Activated CD8-positive, alpha-beta T cell treated with anti-CD3 and anti-CD28 coated beads for 36 hours (primary cell): ENCODE results near the gene PMF1. TPM values are rescaled to one million over a fixed set of nuclear protein-coding genes. Genes with fewer than 3 reads are reported as not detected.
A peak's percentile ranks its signal among the peaks of the same experiment; 100 is the strongest.

ENCODE experiments used
- ATAC-seq: fragments of 200-7000 bp; cut with Tn5 transposase; one replicate; pipeline ENCODE4 v1.10.0; 2021; ENCODE audit warnings: mild to moderate bottlenecking, moderate library complexity
- CTCF ChIA-PET: fragments of 350-600 bp; sonication (Branson Sonifier 250); formaldehyde crosslinking; loops from one replicate; lab custom pipeline; 2021; ENCODE audit warnings: antibody characterized with exemption; lab: Charles Lee
- POLR2A ChIA-PET: fragments of 350-600 bp; sonication (Branson Sonifier 250); formaldehyde crosslinking; loops from one replicate; lab custom pipeline; 2021; ENCODE audit warnings: antibody characterized with exemption; lab: Charles Lee
- DNase-seq: peaks from one replicate; pipeline ENCODE4 v3.0.0-alpha.2; 2020
- H3K27ac Mint-ChIP-seq: one replicate; pipeline ENCODE4 v1.8.0; 2021; ENCODE audit warnings: mild to moderate bottlenecking, mixed read lengths
- H3K27me3 Mint-ChIP-seq: one replicate; pipeline ENCODE4 v1.8.0; 2021; ENCODE audit warnings: mixed read lengths
- H3K36me3 Mint-ChIP-seq: one replicate; pipeline ENCODE4 v1.8.0; 2021; ENCODE audit warnings: low read depth, mixed read lengths
- H3K4me1 Mint-ChIP-seq: one replicate; pipeline ENCODE4 v1.8.0; 2021; ENCODE audit warnings: low read depth, mixed read lengths
- H3K4me3 Mint-ChIP-seq: one replicate; pipeline ENCODE4 v1.8.0; 2021; ENCODE audit warnings: mild to moderate bottlenecking, moderate library complexity, mixed read lengths
- H3K9me3 Mint-ChIP-seq: one replicate; pipeline ENCODE4 v1.8.0; 2021; ENCODE audit warnings: mixed read lengths
- intact Hi-C: fragments of 100-400 bp; cut with micrococcal nuclease; formaldehyde crosslinking; loops from one replicate; pipeline ENCODE4 v1.10.0; 2022
- total RNA-seq, 2 experiments: library from RNA; stranded (reverse); gene quantifications; one replicate each; pipeline ENCODE4 v1.2.3, GENCODE V29; 2021
- TF ChIP-seq, protein P1 (sequence below): fragments of 200-600 bp; IDR thresholded peaks from one replicate; pipeline ENCODE4 v1.8.0; 2022; ENCODE audit warnings: antibody characterized with exemption, mild to moderate bottlenecking

PMF1 gene
- total RNA-seq, 2 experiments from 2014 or later = 89.4 to 93.7 TPM

DNA sequence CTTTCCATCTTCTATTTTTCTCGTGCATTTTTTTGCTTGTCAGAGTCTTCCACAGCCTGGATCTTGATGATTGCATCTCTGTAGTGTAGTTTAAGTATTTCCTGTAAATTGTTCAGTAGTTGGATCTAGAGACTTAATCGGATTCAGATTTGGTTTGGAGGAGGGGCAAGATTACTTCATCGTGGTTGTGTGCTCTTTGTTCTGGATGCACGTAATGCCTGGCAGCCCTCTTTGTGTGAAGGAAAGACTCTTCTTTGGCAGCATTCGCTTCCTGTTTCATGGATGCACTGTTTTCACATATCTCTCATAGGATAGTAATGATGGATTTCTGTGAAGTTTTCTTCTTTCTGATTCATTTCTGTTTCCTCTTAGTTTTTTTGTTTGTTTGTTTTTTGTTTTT is 45.3 kb upstream of the PMF1 start:
- Mint-ChIP-seq H3K27ac (no peak overlapping the region), H3K4me1 (peaks cover 12% of the 10 kb centered on the region), H3K36me3 (peaks cover 25% of the 10 kb centered on the region), H3K27me3 (no peaks in the 10 kb centered on the region), H3K4me3 (no peak overlapping the region), H3K9me3 (peaks cover 4% of the 10 kb centered on the region)
- POLR2A ChIA-PET = no interaction called here
- TF ChIP-seq, protein P1, sequence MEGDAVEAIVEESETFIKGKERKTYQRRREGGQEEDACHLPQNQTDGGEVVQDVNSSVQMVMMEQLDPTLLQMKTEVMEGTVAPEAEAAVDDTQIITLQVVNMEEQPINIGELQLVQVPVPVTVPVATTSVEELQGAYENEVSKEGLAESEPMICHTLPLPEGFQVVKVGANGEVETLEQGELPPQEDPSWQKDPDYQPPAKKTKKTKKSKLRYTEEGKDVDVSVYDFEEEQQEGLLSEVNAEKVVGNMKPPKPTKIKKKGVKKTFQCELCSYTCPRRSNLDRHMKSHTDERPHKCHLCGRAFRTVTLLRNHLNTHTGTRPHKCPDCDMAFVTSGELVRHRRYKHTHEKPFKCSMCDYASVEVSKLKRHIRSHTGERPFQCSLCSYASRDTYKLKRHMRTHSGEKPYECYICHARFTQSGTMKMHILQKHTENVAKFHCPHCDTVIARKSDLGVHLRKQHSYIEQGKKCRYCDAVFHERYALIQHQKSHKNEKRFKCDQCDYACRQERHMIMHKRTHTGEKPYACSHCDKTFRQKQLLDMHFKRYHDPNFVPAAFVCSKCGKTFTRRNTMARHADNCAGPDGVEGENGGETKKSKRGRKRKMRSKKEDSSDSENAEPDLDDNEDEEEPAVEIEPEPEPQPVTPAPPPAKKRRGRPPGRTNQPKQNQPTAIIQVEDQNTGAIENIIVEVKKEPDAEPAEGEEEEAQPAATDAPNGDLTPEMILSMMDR = no peak
- CTCF ChIA-PET = interaction anchor here (1.4 kb wide), 1 partner anchor 102 kb away, joined by 3 read pairs; no protein-coding TSS in a partner anchor
- DNase-seq (no peak), ATAC-seq (no peak)
- intact Hi-C loops = no loop called here

DNA sequence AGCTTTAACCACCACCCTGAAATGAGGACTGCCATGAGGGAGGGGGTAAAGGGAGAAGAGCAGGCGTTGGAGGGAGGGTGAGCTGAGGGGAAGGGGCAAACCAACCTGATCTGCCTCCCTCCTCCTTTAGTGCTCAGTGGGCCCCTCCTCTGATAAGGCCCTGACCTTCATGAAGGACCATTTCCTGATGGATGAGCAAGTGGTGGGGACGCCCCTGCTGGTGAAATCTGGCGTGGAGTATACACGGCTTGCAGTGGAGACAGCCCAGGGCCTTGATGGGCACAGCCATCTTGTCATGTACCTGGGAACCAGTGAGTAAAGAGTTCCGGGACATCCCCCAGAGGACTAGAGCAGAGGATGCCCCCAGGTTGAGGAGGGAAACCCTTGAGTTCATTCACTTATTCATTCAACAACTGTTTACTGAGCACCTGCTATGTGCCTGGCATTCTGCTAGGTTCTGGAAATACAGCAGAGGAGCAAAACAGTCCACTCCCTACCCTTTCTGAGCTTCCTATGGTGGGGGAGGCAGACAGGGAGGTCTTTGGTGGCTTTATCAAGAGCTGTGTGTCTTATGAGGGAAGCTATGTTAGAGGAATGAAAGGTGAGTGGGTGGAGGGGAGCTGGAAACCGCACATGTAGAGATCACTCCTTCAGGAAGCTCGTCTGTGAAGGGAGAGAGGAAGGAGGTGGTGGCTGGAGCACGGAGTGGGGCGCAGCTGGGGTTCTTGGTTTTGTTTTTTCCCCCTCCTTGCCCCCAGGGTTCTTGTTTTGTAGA is 39.9 kb upstream of the PMF1 start:
- CTCF ChIA-PET = interaction anchor here (0.9 to 2.5 kb wide), 8 partner anchors 8 to 82 kb away, joined by 3 to 11 read pairs (median 4); no protein-coding TSS in a partner anchor
- intact Hi-C loops = no loop called here
- TF ChIP-seq, protein P1 = no peak

DNA sequence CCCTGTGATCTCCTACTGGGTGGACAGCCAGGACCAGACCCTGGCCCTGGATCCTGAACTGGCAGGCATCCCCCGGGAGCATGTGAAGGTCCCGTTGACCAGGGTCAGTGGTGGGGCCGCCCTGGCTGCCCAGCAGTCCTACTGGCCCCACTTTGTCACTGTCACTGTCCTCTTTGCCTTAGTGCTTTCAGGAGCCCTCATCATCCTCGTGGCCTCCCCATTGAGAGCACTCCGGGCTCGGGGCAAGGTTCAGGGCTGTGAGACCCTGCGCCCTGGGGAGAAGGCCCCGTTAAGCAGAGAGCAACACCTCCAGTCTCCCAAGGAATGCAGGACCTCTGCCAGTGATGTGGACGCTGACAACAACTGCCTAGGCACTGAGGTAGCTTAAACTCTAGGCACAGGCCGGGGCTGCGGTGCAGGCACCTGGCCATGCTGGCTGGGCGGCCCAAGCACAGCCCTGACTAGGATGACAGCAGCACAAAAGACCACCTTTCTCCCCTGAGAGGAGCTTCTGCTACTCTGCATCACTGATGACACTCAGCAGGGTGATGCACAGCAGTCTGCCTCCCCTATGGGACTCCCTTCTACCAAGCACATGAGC is 36.1 kb upstream of the PMF1 start:
- Mint-ChIP-seq H3K27ac (no peak overlapping the region), H3K27me3 (no peaks in the 10 kb centered on the region), H3K36me3 (peaks cover 7% of the 10 kb centered on the region), H3K4me1 (peaks cover 28% of the 10 kb centered on the region), H3K4me3 (no peak overlapping the region), H3K9me3 (no peaks in the 10 kb centered on the region)
- TF ChIP-seq, protein P1 = no peak
- no peak for ATAC-seq
- POLR2A ChIA-PET = interaction anchor here (0.6 to 1.7 kb wide), 7 partner anchors 8 to 254 kb away, joined by 3 to 6 read pairs (median 3); partner anchors contain the start of gene PMF1
- intact Hi-C loops = no loop called here
- no peak for DNase-seq
- CTCF ChIA-PET = interaction anchor here (1.3 kb wide), 1 partner anchor 24 kb away, joined by 3 read pairs; no protein-coding TSS in a partner anchor

More for the DNA sequence above, 39.9 kb upstream of the PMF1 start:
- POLR2A ChIA-PET = interaction anchor here (0.7 to 1.0 kb wide), 3 partner anchors 10 to 64 kb away, joined by 3 to 4 read pairs (median 3); no protein-coding TSS in a partner anchor
- ATAC-seq (peak; percentile 20), DNase-seq (no peak)
- H3K4me1 Mint-ChIP-seq = peaks cover 21% of the 10 kb centered on the region
- no peaks in the 10 kb centered on the region for H3K27me3 Mint-ChIP-seq
- H3K4me3 Mint-ChIP-seq = no peak overlapping the region
- no peak overlapping the region for H3K27ac Mint-ChIP-seq
- peaks cover 5% of the 10 kb centered on the region for H3K36me3 Mint-ChIP-seq
- no peaks in the 10 kb centered on the region for H3K9me3 Mint-ChIP-seq

DNA sequence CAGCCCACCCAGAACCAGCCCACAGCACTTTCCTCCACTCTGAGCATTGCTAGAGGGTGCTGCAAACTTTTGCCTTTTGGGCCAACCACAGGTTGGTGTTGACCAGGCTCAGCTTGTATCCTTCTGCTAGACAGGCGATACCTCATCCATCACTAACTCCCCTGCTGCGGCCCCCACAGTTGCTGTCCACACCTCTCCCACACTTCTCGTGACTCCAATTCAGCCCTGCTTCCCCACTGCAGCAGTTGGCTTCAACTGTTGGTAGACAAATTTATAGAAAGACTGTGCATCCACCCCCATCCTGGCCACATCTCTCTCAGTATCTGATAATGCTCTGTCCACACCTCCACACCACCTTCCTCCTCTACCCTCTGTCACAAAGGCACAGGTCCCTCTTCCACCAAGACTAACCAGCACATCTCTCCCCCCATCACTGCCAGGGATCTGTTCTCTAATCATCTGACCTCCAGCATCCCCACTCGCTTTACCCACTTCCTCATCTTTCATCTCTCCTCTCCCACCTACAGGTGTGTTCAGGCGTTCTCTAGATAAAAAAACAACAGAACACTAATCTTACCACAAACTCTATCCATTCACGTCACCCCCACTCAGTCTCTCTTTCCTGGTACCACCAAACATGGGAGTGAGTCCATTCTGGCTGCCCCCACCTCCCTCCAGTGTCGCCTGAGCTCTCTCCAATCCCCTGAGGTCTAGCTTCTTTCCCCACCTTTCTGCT is 34.7 kb upstream of the PMF1 start:
- peaks cover 6% of the 10 kb centered on the region for H3K36me3 Mint-ChIP-seq
- CTCF ChIA-PET = interaction anchor here (1.4 kb wide), 1 partner anchor 31 kb away, joined by 4 read pairs; no protein-coding TSS in a partner anchor

More for the DNA sequence above, 34.7 kb upstream of the PMF1 start:
- no peaks in the 10 kb centered on the region for H3K9me3 Mint-ChIP-seq
- intact Hi-C loops = no loop called here
- H3K27me3 Mint-ChIP-seq = no peaks in the 10 kb centered on the region
- POLR2A ChIA-PET = interaction anchor here (0.6 to 1.8 kb wide), 3 partner anchors 14 to 35 kb away, joined by 3 to 5 read pairs (median 4); partner anchors contain the start of gene PMF1
- ATAC-seq = peak; percentile 78
- H3K4me3 Mint-ChIP-seq = no peak overlapping the region
- H3K27ac Mint-ChIP-seq = peak overlapping the region; percentile 55
- DNase-seq = no peak
- H3K4me1 Mint-ChIP-seq = peaks cover 19% of the 10 kb centered on the region
- TF ChIP-seq, protein P1 = no peak
